GM18499 (cell line): ENCODE measurements around the gene TMEM240.
"Not testable (repeated sequence)": the region's sequence is repeated elsewhere in the genome, so short reads cannot be mapped to it uniquely, and the experiment has no call there.

Source experiments
- ATAC-seq: cut with Tn5 transposase; IDR thresholded peaks from one replicate; pipeline ENCODE4 v1.9.1; 2021; ENCODE audit warnings: moderate number of reproducible peaks; ENCODE audit not compliant: insufficient read depth, unreplicated experiment

TMEM240 gene

GRCh38 chr1:1527092-1527816 lies 13.2 kb downstream of the TMEM240 start:
- ATAC-seq = no peak

GRCh38 chr1:1526476-1526875 lies 13.9 kb downstream of the TMEM240 start:
- ATAC-seq = not testable (repeated sequence)

GRCh38 chr1:1524750-1525383 lies 15.6 kb downstream of the TMEM240 start:
- ATAC-seq = not testable (repeated sequence)

GRCh38 chr1:1523651-1524050 lies 16.8 kb downstream of the TMEM240 start:
- ATAC-seq = not testable (repeated sequence)

- not testable (repeated sequence) for ATAC-seq
Observed at GRCh38 chr1:1523226-1523625, 17.2 kb downstream of the TMEM240 start.

- not testable (repeated sequence) for ATAC-seq
Observed at GRCh38 chr1:1522536-1522935, 17.9 kb downstream of the TMEM240 start.

GRCh38 chr1:1521331-1521730 lies 19.1 kb downstream of the TMEM240 start:
- ATAC-seq = no peak

- ATAC-seq = not testable (repeated sequence)
Observed at GRCh38 chr1:1519805-1520505, 20.5 kb downstream of the TMEM240 start.

- ATAC-seq = not testable (repeated sequence)
Observed at GRCh38 chr1:1518621-1519007, 21.8 kb downstream of the TMEM240 start.

- no peak for ATAC-seq
Observed at GRCh38 chr1:1517973-1518620, 22.3 kb downstream of the TMEM240 start.

GRCh38 chr1:1516923-1517322 lies 23.5 kb downstream of the TMEM240 start:
- not testable (repeated sequence) for ATAC-seq

GRCh38 chr1:1514376-1514775 lies 26.0 kb downstream of the TMEM240 start:
- not testable (repeated sequence) for ATAC-seq

- not testable (repeated sequence) for ATAC-seq
Observed at GRCh38 chr1:1513675-1514074, 26.7 kb downstream of the TMEM240 start.

GRCh38 chr1:1512425-1512824 lies 28.0 kb downstream of the TMEM240 start:
- not testable (repeated sequence) for ATAC-seq

GRCh38 chr1:1511533-1512285 lies 28.7 kb downstream of the TMEM240 start, which contains the start of gene ATAD3A:
TSS of gene ATAD3A (plus strand) at chr1:1512162. CDS start at chr1:1512269, 107 bp downstream.
- ATAC-seq = peak; percentile 55

- no peak for ATAC-seq
Observed at GRCh38 chr1:1510912-1511532, 29.4 kb downstream of the TMEM240 start.

- not testable (repeated sequence) for ATAC-seq
Observed at GRCh38 chr1:1509465-1509850, 31.0 kb downstream of the TMEM240 start.

GRCh38 chr1:1508775-1509464 lies 31.5 kb downstream of the TMEM240 start:
- not testable (repeated sequence) for ATAC-seq

GRCh38 chr1:1507305-1507704 lies 33.1 kb downstream of the TMEM240 start:
- no peak for ATAC-seq
